ENCODE data around the gene ELL. TPM values are rescaled to one million over a fixed set of nuclear protein-coding genes. Genes with fewer than 3 reads are reported as not detected.
"Not testable (repeated sequence)": the region's sequence is repeated elsewhere in the genome, so short reads cannot be mapped to it uniquely, and the experiment has no call there.

The ELL gene
- polyA plus RNA-seq, 1 donor = 20.8 TPM

GRCh38 chr19:18419195-18419698, 102.6 kb downstream of the ELL start, which contains the start of gene SSBP4:
TSS of gene SSBP4 (plus strand) at chr19:18419398. CDS start at chr19:18419649, 251 bp downstream.
- peak; percentile 86 for DNase-seq

GRCh38 chr19:18418483-18419194, 103.2 kb downstream of the ELL start:
- DNase-seq = no peak

GRCh38 chr19:18418029-18418482, 103.8 kb downstream of the ELL start:
- DNase-seq = peak; percentile 67

DNA sequence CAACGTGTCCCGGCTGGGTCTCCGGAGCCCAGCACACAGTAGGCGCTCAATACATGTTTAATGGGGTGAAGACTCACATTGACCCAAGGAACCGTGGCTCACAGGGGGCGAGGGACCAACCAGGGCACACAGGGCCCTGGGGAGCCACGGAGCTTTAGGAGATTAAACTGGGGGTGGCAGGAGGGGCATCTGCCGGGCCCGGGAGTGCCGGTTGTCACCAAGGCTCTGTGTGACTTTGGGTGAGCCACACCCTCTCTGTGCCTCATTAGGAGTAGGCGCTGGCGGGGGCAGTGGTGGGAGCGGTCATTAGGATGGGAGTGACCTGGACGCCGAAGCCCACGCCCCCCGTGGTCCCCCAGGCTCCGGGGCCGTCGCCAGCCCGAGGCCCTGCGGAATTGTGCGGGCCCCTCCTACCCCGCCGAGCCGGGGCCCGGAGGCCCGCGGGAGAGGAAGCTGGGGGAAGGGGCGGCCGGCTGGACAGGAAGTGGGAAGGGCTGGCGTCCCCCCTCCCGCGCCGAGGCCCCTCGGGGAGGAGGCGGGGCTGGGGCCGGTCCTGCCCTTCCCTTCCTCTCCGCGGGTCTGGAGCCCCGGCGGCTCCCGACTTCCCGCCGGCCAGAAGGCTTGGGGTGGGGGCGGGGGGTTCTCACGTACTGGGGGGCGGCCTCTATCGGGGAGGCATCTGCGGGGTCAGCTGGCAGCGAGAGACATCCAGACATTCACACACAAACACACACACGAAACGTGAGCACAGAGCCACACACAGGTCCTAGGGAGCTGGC, 104.4 kb downstream of the ELL start:
- peak; percentile 91 for DNase-seq

GRCh38 chr19:18416778-18417249, 105.1 kb downstream of the ELL start:
- peak; percentile 94 for DNase-seq

- peak; percentile 85 for DNase-seq
Observed at GRCh38 chr19:18415178-18415867, 106.5 kb downstream of the ELL start.

GRCh38 chr19:18414504-18415177, 107.2 kb downstream of the ELL start:
- no peak for DNase-seq

DNA sequence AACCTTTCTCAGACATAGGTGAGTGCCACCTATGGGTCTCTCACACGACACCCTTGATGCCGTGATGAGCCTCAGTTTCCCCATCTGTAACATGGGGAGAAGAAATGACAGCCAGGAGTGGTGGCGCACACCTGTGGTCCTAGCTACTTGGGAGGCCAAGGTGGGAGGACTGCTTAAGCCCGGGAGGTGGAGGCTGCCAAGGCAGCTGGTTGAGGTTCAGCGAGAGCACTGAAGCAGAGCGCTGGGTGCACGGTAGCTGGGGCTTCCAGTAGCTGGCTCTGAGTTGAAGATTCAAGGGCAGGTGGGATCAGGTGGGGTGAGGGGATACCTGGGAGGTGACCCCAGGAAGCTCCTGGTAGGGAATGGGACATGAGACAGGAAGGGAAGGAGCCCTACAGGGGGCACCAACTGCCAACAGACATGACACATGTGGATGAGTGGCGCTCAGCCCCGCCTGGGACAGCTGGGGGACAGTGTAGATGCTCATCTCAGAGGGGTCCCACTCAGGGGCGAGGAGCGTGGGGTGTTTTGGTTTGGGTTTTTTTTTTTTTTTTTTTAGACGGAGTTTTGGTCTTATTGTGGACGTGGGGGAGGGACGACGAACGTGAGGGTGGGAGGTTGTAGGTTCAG, 109.1 kb downstream of the ELL start:
- DNase-seq = no peak

- no peak for DNase-seq
Observed at GRCh38 chr19:18408053-18408476, 113.8 kb downstream of the ELL start.

DNA sequence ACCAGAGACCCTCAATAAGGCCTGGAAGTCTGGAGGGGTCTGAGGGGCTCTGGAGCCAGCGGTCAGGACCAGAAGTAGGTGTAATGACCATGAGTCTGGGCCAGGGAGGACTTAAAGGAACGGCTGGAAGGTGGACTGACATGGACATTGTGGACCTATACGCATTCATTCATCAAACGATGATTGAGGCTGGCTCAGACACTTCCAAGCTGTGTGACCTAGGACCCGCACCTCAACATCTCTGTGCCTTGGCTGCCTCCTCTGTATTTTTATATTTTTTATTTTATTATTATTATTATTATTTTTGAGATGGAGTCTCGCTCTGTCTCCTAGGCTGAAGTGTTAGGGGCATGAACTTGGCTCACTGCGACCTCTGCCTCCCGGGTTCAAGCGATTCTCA, 115.1 kb downstream of the ELL start:
- no peak for DNase-seq

DNA sequence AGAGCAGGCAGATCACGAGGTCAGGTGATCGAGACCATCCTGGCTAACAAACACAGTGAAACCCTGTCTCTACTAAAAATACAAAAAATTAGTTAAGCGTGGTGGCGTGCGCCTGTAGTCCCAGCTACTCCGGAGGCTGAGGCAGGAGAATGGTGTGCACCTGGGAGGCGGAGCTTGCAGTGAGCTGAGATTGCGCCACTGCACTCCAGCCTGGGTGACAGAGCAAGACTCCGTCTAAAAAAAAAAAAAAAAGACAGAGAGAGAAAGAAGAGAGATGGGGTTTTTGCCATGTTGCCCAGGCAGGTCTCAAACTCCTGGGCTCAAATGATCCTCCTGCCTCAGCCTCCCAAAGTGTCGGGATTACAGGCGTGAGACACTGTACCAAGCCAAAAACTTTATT, 116.1 kb downstream of the ELL start:
- not testable (repeated sequence) for DNase-seq

DNA sequence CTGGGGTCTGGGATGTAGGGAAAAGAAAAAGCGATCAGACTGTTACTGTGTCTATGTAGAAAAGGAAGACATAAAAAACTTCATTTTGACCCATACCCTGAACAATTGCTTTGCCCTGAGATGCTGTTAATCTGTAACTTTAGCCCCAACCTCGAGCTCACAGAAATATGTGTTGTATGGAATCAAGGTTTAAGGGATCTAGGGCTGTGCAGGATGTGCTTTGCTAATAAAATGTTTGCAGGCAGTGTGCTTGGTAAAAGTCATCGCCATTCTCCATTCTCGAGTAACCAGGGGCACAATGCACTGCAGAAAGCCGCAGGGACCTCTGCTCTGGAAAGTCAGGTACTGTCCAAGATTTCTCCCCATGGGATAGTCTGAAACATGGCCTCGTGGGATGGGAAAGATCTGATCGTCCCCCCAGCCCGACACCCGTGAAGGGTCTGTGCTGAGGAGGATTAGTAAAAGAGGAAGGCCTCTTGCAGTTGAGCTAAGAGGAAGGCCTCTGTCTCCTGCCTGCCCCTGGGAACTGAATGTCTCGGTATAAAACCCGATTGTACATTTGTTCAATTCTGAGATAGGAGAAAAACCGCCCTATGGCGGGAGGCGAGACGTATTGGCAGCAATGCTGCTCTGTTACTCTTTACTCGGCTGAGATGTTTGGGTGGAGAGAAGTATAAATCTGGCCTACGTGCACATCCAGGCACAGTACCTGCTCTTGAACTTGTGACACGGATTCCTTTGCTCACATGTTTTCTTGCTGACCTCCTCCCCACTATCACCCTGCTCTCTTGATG, 119.2 kb downstream of the ELL start:
- not testable (repeated sequence) for DNase-seq

DNA sequence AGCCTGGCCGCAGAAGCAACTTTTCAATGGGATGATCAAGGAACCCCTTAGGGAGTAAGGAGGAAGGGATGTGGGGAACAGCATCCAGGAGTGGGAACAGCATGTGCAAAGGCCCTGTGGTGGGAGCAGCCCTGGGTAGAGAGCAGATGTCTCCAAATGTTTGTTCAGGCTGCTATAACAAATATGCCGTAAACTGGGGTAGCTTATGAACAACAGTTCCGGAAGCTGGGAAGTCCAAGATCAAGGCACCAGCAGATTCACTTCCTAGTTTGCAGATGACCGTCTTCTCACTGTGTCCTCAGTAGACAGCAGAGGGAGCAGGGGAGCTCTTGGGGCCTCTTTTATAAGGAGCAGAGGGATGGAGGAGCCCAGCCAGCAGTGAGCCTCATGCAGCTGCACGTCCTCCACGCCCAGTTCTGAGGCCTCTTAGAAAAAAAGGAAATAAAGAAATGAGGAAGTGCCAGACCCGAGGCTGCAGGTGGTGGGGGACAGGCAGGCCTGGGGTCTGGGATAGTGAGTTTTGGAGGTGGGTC, 120.2 kb downstream of the ELL start:
- DNase-seq = peak; percentile 83

- no peak for DNase-seq
Observed at GRCh38 chr19:18399008-18399407, 122.9 kb downstream of the ELL start.

GRCh38 chr19:18397242-18398202, 124.3 kb downstream of the ELL start, which contains the start of gene LRRC25:
TSS of gene LRRC25 (minus strand) at chr19:18397622. CDS start at chr19:18396963, 659 bp downstream.
- no peak for DNase-seq

GRCh38 chr19:18396471-18397241, 125.2 kb downstream of the ELL start:
- no peak for DNase-seq

GRCh38 chr19:18393836-18394235, 128.0 kb downstream of the ELL start:
- DNase-seq = no peak

DNA sequence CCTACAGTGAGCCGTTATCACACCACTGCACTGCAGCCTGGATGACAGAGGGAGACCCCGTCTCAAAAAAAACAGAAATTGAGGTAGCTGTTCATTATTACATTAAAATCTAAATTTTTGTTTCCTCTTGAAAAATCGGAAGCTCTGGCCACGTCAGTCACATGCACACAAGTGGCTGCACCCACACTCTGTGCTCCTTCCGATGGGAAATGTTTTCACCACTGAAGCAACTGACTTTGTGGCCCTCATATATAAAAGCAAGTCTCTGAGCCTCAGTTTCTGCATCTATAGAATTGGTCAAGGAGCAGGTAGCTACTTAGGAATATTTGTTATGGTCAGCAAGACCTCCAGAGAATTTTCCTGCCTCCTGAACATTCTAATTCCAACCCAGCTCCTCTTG, 128.9 kb downstream of the ELL start:
- no peak for DNase-seq

Measured in hindlimb muscle (tissue), 1 donor.